Naive thymus-derived CD4-positive, alpha-beta T cell (primary cell): ENCODE data around the gene CSRP1. TPM values are rescaled to one million over a fixed set of nuclear protein-coding genes. Genes with fewer than 3 reads are reported as not detected.

Source experiments
- ATAC-seq: fragments of 150-1000 bp; cut with Tn5 transposase; 2 replicates; pipeline ENCODE4 v1.10.0; 2021; ENCODE audit warnings: mild to moderate bottlenecking, moderate library complexity
- CTCF ChIA-PET: fragments of 350-600 bp; sonication (Branson Sonifier 250); formaldehyde crosslinking; loops from one replicate; lab custom pipeline; 2021; ENCODE audit warnings: antibody characterized with exemption; lab: Charles Lee
- POLR2A ChIA-PET: fragments of 350-600 bp; sonication (Branson Sonifier 250); formaldehyde crosslinking; loops from one replicate; lab custom pipeline; 2021; ENCODE audit warnings: antibody characterized with exemption, inconsistent platforms; lab: Charles Lee
- DNase-seq, 9 donors: peaks; one replicate each; pipeline versions ENCODE4 v3.0.0 to v3.0.0-alpha.2; 2020 to 2022; ENCODE audit warnings: mixed read lengths in 1 of 9
- H3K27ac ChIP-seq: one replicate; pipeline ENCODE4 v1.7.0; 2013; ENCODE audit warnings: mild to moderate bottlenecking, low read depth, low read length, moderate library complexity
- H3K27me3 ChIP-seq, 2 donors: one replicate each; pipeline ENCODE4 v1.7.0; 2013; ENCODE audit warnings: low read length in 2 of 2, mild to moderate bottlenecking in 2 of 2, moderate library complexity in 2 of 2; ENCODE audit not compliant: control insufficient read depth in 2 of 2, insufficient read depth in 2 of 2
- H3K36me3 ChIP-seq, 3 experiments: 1 replicate in 2 of 3; 2 replicates in 1 of 3; pipeline ENCODE4 v1.7.0; 2013; ENCODE audit warnings: low read length in 3 of 3, mild to moderate bottlenecking in 3 of 3, moderate library complexity in 1 of 3; ENCODE audit not compliant: insufficient read depth in 3 of 3, control insufficient read depth in 2 of 3
- H3K4me1 ChIP-seq, 2 donors: one replicate each; pipeline ENCODE4 v1.7.0; 2013; ENCODE audit warnings: low read length in 2 of 2, mild to moderate bottlenecking in 2 of 2, moderate library complexity in 1 of 2; ENCODE audit not compliant: control insufficient read depth in 2 of 2, insufficient read depth in 2 of 2
- H3K4me3 ChIP-seq: 2 replicates; pipeline ENCODE4 v1.7.0; 2013; ENCODE audit warnings: mild to moderate bottlenecking, low read length
- H3K9me3 ChIP-seq, 3 experiments: 1 replicate in 2 of 3; 2 replicates in 1 of 3; pipeline ENCODE4 v1.7.0; 2013; ENCODE audit warnings: low read length in 3 of 3; ENCODE audit not compliant: control insufficient read depth in 2 of 3
- H3K27ac Mint-ChIP-seq, 9 donors: one replicate each; pipeline ENCODE4 v1.8.0; 2020 to 2022; ENCODE audit warnings: mixed read lengths in 9 of 9, mild to moderate bottlenecking in 8 of 9, moderate library complexity in 5 of 9, inconsistent platforms in 2 of 9
- H3K27me3 Mint-ChIP-seq, 5 donors: one replicate each; pipeline ENCODE4 v1.8.0; 2021 to 2022; ENCODE audit warnings: mixed read lengths in 5 of 5, mild to moderate bottlenecking in 1 of 5
- H3K36me3 Mint-ChIP-seq, 5 donors: one replicate each; pipeline ENCODE4 v1.8.0; 2020 to 2022; ENCODE audit warnings: mixed read lengths in 5 of 5, mild to moderate bottlenecking in 3 of 5, inconsistent platforms in 1 of 5
- H3K4me1 Mint-ChIP-seq, 7 donors: one replicate each; pipeline ENCODE4 v1.8.0; 2020 to 2022; ENCODE audit warnings: mixed read lengths in 7 of 7, mild to moderate bottlenecking in 3 of 7, inconsistent platforms in 1 of 7
- H3K4me3 Mint-ChIP-seq, 10 donors: one replicate each; pipeline ENCODE4 v1.8.0; 2020 to 2022; ENCODE audit warnings: mild to moderate bottlenecking in 10 of 10, mixed read lengths in 10 of 10, moderate library complexity in 6 of 10, inconsistent platforms in 2 of 10
- H3K9me3 Mint-ChIP-seq, 11 donors: one replicate each; pipeline ENCODE4 v1.8.0; 2020 to 2022; ENCODE audit warnings: mixed read lengths in 11 of 11, mild to moderate bottlenecking in 4 of 11, inconsistent platforms in 1 of 11, moderate library complexity in 1 of 11
- intact Hi-C, 2 donors: fragments of 100-400 bp; cut with micrococcal nuclease; formaldehyde crosslinking; loops; one replicate each; pipeline ENCODE4 v1.15.1; 2023
- polyA plus RNA-seq, 2 donors: library from polyadenylated mRNA; unstranded; fragments of 300-500 nt; fragmentation: Illumina TruSeq; gene quantifications; one replicate each; pipeline ENCODE4 v1.2.3, GENCODE V29; 2021
- total RNA-seq, 6 experiments: library from RNA in 5 of 6; stranded (reverse) in 5 of 6; gene quantifications; 1 replicate in 5 of 6; 2 replicates in 1 of 6; pipeline ENCODE4 v1.2.3 and lab custom pipeline; 2021 to 2026

Gene CSRP1
- total and polyA plus RNA-seq, 7 experiments from 2014 or later: 24.2 to 83.1 (median 43.6) TPM

DNA sequence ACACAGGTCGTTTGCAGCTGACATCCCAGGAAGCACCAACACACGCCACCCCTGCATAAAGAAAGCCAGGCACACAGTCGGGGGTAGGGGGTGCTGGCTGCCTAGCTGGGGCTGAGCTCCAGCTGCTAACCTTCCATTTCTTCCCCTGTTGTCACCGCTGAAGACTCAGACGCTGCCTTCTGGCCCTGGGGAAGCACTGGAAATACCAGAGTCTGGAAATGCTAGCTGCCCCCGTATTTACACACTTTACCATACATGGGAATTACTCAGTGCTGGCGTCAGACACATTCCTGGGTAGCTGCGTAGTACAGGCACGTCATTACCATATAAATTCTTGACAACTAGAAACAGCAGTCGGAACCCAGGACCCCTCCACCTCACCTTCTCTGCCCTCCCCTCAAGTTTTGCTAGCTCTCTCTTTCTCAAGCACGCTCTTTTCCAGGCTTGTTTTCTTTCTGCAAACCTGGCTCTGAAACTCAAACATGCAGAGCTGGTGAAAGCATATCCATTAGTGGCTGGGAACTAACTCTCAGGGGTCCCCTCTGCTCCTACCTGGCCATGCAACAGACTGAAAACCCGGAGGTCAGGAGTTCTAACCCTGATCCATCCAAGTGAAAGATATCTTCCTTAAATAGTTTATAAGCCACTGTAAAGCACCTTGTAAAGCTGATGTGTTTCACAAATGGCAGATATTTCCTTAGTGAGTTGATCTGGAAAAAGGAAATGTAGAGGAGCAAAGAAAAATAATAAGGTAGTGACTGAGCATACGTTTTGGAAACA lies 3.3 kb downstream of the CSRP1 start:
- H3K4me1 Mint-ChIP-seq: peaks cover 30 to 49% (median 46%) of the 10 kb centered on the region in 7 donors
- CTCF ChIA-PET: interaction anchor here (0.6 to 4.3 kb wide), 5 partner anchors 8 to 1216 kb away, joined by 3 to 29 read pairs (median 3); no protein-coding TSS in a partner anchor
- POLR2A ChIA-PET: interaction anchor here (0.6 kb wide), 1 partner anchor 1324 kb away, joined by 3 read pairs; no protein-coding TSS in a partner anchor

DNA sequence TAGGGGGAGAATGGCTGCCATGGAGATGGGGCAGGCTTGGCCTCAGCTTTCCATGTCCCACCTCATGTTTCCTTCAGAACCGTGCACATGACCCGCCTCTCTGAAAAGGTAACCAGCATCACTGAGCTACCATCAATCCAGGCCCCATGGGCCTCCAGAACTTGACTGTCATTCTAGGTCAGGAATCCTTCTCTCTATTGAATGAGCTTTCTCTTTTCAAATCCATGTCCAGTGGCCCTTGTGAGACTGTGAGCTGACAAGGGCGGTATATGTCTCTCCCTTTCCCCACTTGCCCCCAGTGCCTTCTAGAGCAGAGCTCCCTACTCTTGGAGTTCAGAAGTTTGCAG lies 4.4 kb downstream of the CSRP1 start:
- POLR2A ChIA-PET: interaction anchor here (0.7 kb wide), 1 partner anchor 11 kb away, joined by 3 read pairs; no protein-coding TSS in a partner anchor
- intact Hi-C loops: loop anchor here (10.0 kb wide), 2 partner anchors 478 to 488 kb away; partner anchors contain the start of gene KIF21B (in 1 of the 2)
- no peak for ATAC-seq

More for the DNA sequence above, 3.3 kb downstream of the CSRP1 start:
- Histone ChIP-seq H3K9me3 (no peaks in the 10 kb centered on the region), H3K27me3 (no peaks in the 10 kb centered on the region), H3K36me3 (no peaks in the 10 kb centered on the region), H3K4me3 (no peak overlapping the region), H3K4me1 (peaks cover 20 to 28% of the 10 kb centered on the region in 2 donors), H3K27ac (no peak overlapping the region)
- DNase-seq: no peak
- no peaks in the 10 kb centered on the region for H3K9me3 Mint-ChIP-seq
- H3K4me3 Mint-ChIP-seq: no peak overlapping the region
- H3K36me3 Mint-ChIP-seq: peaks cover 0 to 7% (median 0%) of the 10 kb centered on the region in 5 donors
- no peak for ATAC-seq
- no peak overlapping the region for H3K27ac Mint-ChIP-seq
- intact Hi-C loops: loop anchor here (10.0 kb wide), 2 partner anchors 479 to 489 kb away; partner anchors contain the start of gene KIF21B (in 1 of the 2)
- no peaks in the 10 kb centered on the region for H3K27me3 Mint-ChIP-seq

DNA sequence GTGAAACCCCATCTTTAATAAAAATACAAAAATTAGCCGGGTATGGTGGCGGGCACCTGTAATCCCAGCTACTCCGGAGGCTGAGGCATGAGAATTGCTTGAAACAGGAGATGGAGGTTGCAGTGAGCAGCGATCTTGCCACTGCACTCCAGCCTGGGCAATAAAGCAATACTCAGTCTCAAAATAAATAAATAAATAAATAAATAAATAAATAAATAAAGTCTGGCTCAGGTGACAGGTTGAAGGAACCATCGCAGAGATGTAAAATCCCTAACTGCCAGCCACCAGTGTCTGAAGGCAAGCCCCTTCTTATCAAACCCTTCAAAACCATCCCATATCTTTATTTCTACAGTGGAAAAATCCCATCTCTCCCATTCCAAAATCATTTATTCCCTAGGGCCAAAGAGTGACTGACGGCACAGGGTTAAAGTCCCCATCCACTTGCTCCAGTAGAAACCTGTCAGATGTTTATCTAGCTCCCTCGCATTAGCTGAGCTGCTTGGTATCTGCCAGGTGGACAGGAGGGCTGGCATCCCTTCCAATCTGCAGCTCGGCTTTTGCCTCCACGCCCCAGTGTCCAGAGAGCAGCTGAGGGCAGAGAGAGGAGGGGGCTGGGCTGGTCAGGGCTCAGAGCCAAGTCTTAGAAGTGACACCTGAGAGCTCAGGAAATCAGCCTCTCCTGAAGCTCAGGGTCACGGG lies 5.0 kb downstream of the CSRP1 start:
- DNase-seq (no peak), ATAC-seq (no peak)
- H3K4me3 Mint-ChIP-seq: no peak overlapping the region
- peaks cover 0 to 7% (median 0%) of the 10 kb centered on the region in 5 donors for H3K36me3 Mint-ChIP-seq
- CTCF ChIA-PET: interaction anchor here (1.2 to 4.3 kb wide), 3 partner anchors 10 to 20 kb away, joined by 5 to 29 read pairs (median 9); no protein-coding TSS in a partner anchor
- no peaks in the 10 kb centered on the region for H3K27me3 Mint-ChIP-seq
- POLR2A ChIA-PET: interaction anchor here (0.7 kb wide), 1 partner anchor 11 kb away, joined by 3 read pairs; no protein-coding TSS in a partner anchor
- H3K4me1 Mint-ChIP-seq: peaks cover 30 to 38% (median 37%) of the 10 kb centered on the region in 7 donors
- H3K4me1 ChIP-seq: peaks cover 10 to 18% of the 10 kb centered on the region in 2 donors
- H3K9me3 Mint-ChIP-seq: no peaks in the 10 kb centered on the region
- H3K36me3 ChIP-seq: no peaks in the 10 kb centered on the region
- no peak overlapping the region for H3K4me3 ChIP-seq
- intact Hi-C loops: loop anchor here (10.0 kb wide), 2 partner anchors 477 to 487 kb away; partner anchors contain the start of gene KIF21B (in 1 of the 2)
- H3K27ac ChIP-seq: no peak overlapping the region
- no peaks in the 10 kb centered on the region for H3K27me3 ChIP-seq
- H3K9me3 ChIP-seq: no peaks in the 10 kb centered on the region
- no peak overlapping the region for H3K27ac Mint-ChIP-seq

More for the DNA sequence above, 4.4 kb downstream of the CSRP1 start:
- Mint-ChIP-seq H3K4me3 (no peak overlapping the region), H3K4me1 (peaks cover 33 to 42% (median 41%) of the 10 kb centered on the region in 7 donors), H3K36me3 (peaks cover 0 to 7% (median 0%) of the 10 kb centered on the region in 5 donors), H3K27me3 (no peaks in the 10 kb centered on the region), H3K9me3 (no peaks in the 10 kb centered on the region), H3K27ac (no peak overlapping the region)
- H3K4me1 ChIP-seq: peaks cover 14 to 22% of the 10 kb centered on the region in 2 donors
- CTCF ChIA-PET: interaction anchor here (1.2 to 4.3 kb wide), 3 partner anchors 9 to 21 kb away, joined by 5 to 29 read pairs (median 9); no protein-coding TSS in a partner anchor
- H3K36me3 ChIP-seq: no peaks in the 10 kb centered on the region
- no peak overlapping the region for H3K4me3 ChIP-seq
- DNase-seq: no peak
- no peak overlapping the region for H3K27ac ChIP-seq
- no peaks in the 10 kb centered on the region for H3K9me3 ChIP-seq
- no peaks in the 10 kb centered on the region for H3K27me3 ChIP-seq

DNA sequence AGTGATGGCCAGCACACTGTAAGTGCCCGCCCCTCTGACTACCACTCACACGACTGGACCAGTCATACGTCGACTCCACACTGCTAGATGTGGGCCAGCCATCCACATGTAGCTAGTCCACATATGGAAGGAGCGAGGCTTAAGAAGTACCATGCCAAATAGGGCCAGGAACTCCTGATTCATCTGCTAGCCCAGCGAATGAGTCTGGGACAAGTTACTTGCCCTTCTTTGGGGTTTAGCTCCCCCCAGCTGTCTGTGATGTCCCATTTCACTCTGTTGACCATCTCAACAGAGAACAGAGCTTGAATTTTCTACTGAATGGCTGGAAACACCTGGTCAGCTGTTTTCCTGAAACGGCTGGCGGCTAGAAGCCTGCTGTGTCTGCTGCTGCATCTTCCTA lies 5.8 kb downstream of the CSRP1 start:
- H3K4me1 ChIP-seq: peaks cover 8 to 13% of the 10 kb centered on the region in 2 donors
- Mint-ChIP-seq H3K4me1 (peaks cover 27 to 37% (median 33%) of the 10 kb centered on the region in 7 donors), H3K4me3 (no peak overlapping the region), H3K36me3 (peaks cover 0 to 7% (median 0%) of the 10 kb centered on the region in 5 donors), H3K9me3 (no peaks in the 10 kb centered on the region), H3K27me3 (no peaks in the 10 kb centered on the region), H3K27ac (no peak overlapping the region)
- POLR2A ChIA-PET: no interaction called here
- CTCF ChIA-PET: interaction anchor here (0.6 to 4.3 kb wide), 3 partner anchors 11 to 459 kb away, joined by 9 to 29 read pairs (median 10); no protein-coding TSS in a partner anchor
- no peaks in the 10 kb centered on the region for H3K27me3 ChIP-seq
- no peak overlapping the region for H3K27ac ChIP-seq
- intact Hi-C loops: loop anchor here (10.0 kb wide), 2 partner anchors 476 to 486 kb away; partner anchors contain the start of gene KIF21B (in 1 of the 2)
- no peak overlapping the region for H3K4me3 ChIP-seq
- H3K36me3 ChIP-seq: peaks cover 0 to 3% (median 0%) of the 10 kb centered on the region in 3 experiments
- no peaks in the 10 kb centered on the region for H3K9me3 ChIP-seq
- DNase-seq: no peak
- ATAC-seq: no peak

DNA sequence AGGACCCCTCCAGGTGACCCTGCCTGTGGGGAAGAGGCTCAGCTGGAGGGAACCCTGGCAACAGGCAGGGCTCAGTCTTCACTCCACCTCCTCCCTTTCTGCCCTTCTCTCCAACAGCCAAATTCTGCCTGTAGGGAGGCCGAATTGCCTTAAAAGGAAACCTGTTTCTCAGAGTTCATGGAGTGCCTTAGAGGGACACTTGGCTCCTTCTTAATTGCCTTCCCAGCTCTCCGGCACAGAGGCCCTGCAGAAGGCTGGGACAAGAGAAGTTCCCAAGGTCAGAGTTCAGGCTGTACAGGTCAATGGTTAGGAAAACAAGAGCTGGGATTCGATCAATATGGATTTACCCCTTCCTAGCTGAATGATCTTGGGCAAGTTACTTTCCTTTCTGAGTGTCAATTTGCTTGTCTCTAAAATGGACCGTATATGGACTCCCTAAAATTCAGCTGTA lies 6.2 kb downstream of the CSRP1 start:
- ChIA-PET CTCF (interaction anchor here (0.6 to 4.3 kb wide), 3 partner anchors 11 to 460 kb away, joined by 9 to 29 read pairs (median 10); no protein-coding TSS in a partner anchor), POLR2A (no interaction called here)
- ATAC-seq: no peak
- peaks cover 0 to 7% (median 0%) of the 10 kb centered on the region in 3 experiments for H3K36me3 ChIP-seq
- no peaks in the 10 kb centered on the region for H3K27me3 Mint-ChIP-seq
- no peaks in the 10 kb centered on the region for H3K9me3 Mint-ChIP-seq
- peaks cover 0 to 7% (median under 1%) of the 10 kb centered on the region in 5 donors for H3K36me3 Mint-ChIP-seq
- no peaks in the 10 kb centered on the region for H3K9me3 ChIP-seq
- no peaks in the 10 kb centered on the region for H3K27me3 ChIP-seq
- no peak overlapping the region for H3K4me3 Mint-ChIP-seq
- peaks cover 3 to 8% of the 10 kb centered on the region in 2 donors for H3K4me1 ChIP-seq
- no peak for DNase-seq
- no peak overlapping the region for H3K27ac Mint-ChIP-seq
- intact Hi-C loops: loop anchor here (10.0 kb wide), 2 partner anchors 476 to 486 kb away; partner anchors contain the start of gene KIF21B (in 1 of the 2)
- H3K27ac ChIP-seq: no peak overlapping the region
- no peak overlapping the region for H3K4me3 ChIP-seq
- H3K4me1 Mint-ChIP-seq: peaks cover 23 to 35% (median 28%) of the 10 kb centered on the region in 7 donors
